Panc1 (cell line): ENCODE data around the gene CLEC16A. TPM values are rescaled to one million over a fixed set of nuclear protein-coding genes. Genes with fewer than 3 reads are reported as not detected.

Experiments
- ATAC-seq: fragments of 200-7000 bp; cut with Tn5 transposase; 2 replicates; pipeline ENCODE4 v1.9.1; 2020; ENCODE audit warnings: mild to moderate bottlenecking, moderate library complexity
- BruUV-seq: library from RNA; stranded (reverse); fragments of 400-500 nt; replicated peaks from 2 replicates; lab custom pipeline; 2021; lab: Mats Ljungman, UMichigan
- CTCF ChIA-PET: fragments of 300-600 bp; sonication (Branson Sonifier 250); formaldehyde crosslinking; loops from one replicate; lab custom pipeline; 2022; ENCODE audit warnings: antibody characterized with exemption; lab: Charles Lee
- POLR2A ChIA-PET: fragments of 300-600 bp; sonication (Branson Sonifier 250); formaldehyde crosslinking; loops from one replicate; lab custom pipeline; 2022; ENCODE audit warnings: antibody characterized with exemption; lab: Charles Lee
- DNase-seq: peaks from one replicate; pipeline ENCODE4 v3.0.0-alpha.2; 2010; ENCODE audit warnings: low read depth, low spot score
- H3K27ac ChIP-seq: 2 replicates; pipeline ENCODE4 v1.5.1; 2011; ENCODE audit warnings: mild to moderate bottlenecking, low read length, inconsistent platforms
- H3K27me3 ChIP-seq: fragments of 200-500 bp; sonication (Bioruptor generic); 2 replicates; pipeline ENCODE4 v1.6.0; 2014; ENCODE audit warnings: low read length, inconsistent platforms; ENCODE audit not compliant: control insufficient read depth, insufficient read depth
- H3K36me3 ChIP-seq: fragments of 200-500 bp; sonication (Bioruptor generic); 2 replicates; pipeline ENCODE4 v1.5.1; 2014; ENCODE audit warnings: inconsistent platforms, mild to moderate bottlenecking, low read length, moderate library complexity; ENCODE audit not compliant: control insufficient read depth, insufficient read depth
- H3K4me1 ChIP-seq: 2 replicates; pipeline ENCODE4 v1.5.1; 2011; ENCODE audit warnings: inconsistent platforms, mild to moderate bottlenecking, low read length, moderate library complexity; ENCODE audit not compliant: control insufficient read depth, insufficient read depth
- H3K4me3 ChIP-seq, 2 experiments: 2 replicates each; pipeline ENCODE4 v1.5.1; 2011 to 2012; ENCODE audit warnings: low read depth in 2 of 2, low read length in 2 of 2, mild to moderate bottlenecking in 2 of 2, inconsistent platforms in 1 of 2, moderate library complexity in 1 of 2
- H3K9me3 ChIP-seq: fragments of 200-500 bp; sonication (Bioruptor generic); 2 replicates; pipeline ENCODE4 v1.5.1; 2014; ENCODE audit warnings: low read depth, mild to moderate bottlenecking, inconsistent platforms, low read length, moderate library complexity; ENCODE audit not compliant: control insufficient read depth, insufficient read depth
- POLR2AphosphoS5 ChIP-seq: IDR thresholded peaks from 2 replicates; pipeline ENCODE4 v1.6.1; 2012; ENCODE audit warnings: mild to moderate bottlenecking, low read depth, low read length, moderate library complexity
- SIN3A ChIP-seq: IDR thresholded peaks from 2 replicates; pipeline ENCODE4 v1.6.1; 2012; ENCODE audit warnings: low read depth, mild to moderate bottlenecking, low read length, moderate library complexity, borderline replicate concordance; ENCODE audit not compliant: insufficient read depth
- TCF7L2 ChIP-seq: IDR thresholded peaks from 2 replicates; pipeline ENCODE4 v1.6.1; 2011; ENCODE audit warnings: mild to moderate bottlenecking, low read depth, low read length, inconsistent platforms
- in situ Hi-C: cut with HindIII; loops from 2 replicates; pipeline ENCODE4 v1.10.0; 2016; ENCODE audit warnings: low sequenced_read_pairs, low pct_unique_long_range_greater_than_20kb
- intact Hi-C: fragments of 100-400 bp; cut with micrococcal nuclease; formaldehyde crosslinking; loops from one replicate; pipeline ENCODE4 v1.10.0; 2022; ENCODE audit not compliant: unreplicated experiment
- total RNA-seq: library from RNA; stranded (reverse); gene quantifications from one replicate; pipeline ENCODE4 v1.2.1, GENCODE V29; 2021; ENCODE audit not compliant: unreplicated experiment
- TF ChIP-seq, protein P1 (sequence below), 2 experiments: IDR thresholded peaks; 2 replicates each; pipeline ENCODE4 v1.6.1; 2011 to 2012; ENCODE audit warnings: low read depth in 2 of 2, control low read depth in 1 of 2, low read length in 1 of 2, mild to moderate bottlenecking in 1 of 2, moderate library complexity in 1 of 2; ENCODE audit not compliant: insufficient read depth in 1 of 2
- TF ChIP-seq, protein P2 (sequence below): fragments of 450-650 bp; IDR thresholded peaks from 2 replicates; pipeline ENCODE4 v1.5.1; 2017; ENCODE audit warnings: mild to moderate bottlenecking

CLEC16A gene
- total RNA-seq, 1 experiment from 2014 or later, result 21.0 TPM

- H3K4me1 ChIP-seq, result 0 out of 2 replicates have a peak, but pooled peaks cover 3% of the 10 kb centered on the region
- no peak for ATAC-seq
- no TSS peak for BruUV-seq
- no peak for TF ChIP-seq TCF7L2
- TF ChIP-seq, protein P1, sequence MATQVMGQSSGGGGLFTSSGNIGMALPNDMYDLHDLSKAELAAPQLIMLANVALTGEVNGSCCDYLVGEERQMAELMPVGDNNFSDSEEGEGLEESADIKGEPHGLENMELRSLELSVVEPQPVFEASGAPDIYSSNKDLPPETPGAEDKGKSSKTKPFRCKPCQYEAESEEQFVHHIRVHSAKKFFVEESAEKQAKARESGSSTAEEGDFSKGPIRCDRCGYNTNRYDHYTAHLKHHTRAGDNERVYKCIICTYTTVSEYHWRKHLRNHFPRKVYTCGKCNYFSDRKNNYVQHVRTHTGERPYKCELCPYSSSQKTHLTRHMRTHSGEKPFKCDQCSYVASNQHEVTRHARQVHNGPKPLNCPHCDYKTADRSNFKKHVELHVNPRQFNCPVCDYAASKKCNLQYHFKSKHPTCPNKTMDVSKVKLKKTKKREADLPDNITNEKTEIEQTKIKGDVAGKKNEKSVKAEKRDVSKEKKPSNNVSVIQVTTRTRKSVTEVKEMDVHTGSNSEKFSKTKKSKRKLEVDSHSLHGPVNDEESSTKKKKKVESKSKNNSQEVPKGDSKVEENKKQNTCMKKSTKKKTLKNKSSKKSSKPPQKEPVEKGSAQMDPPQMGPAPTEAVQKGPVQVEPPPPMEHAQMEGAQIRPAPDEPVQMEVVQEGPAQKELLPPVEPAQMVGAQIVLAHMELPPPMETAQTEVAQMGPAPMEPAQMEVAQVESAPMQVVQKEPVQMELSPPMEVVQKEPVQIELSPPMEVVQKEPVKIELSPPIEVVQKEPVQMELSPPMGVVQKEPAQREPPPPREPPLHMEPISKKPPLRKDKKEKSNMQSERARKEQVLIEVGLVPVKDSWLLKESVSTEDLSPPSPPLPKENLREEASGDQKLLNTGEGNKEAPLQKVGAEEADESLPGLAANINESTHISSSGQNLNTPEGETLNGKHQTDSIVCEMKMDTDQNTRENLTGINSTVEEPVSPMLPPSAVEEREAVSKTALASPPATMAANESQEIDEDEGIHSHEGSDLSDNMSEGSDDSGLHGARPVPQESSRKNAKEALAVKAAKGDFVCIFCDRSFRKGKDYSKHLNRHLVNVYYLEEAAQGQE (IDR thresholded peaks at IDR 0.05; ENCODE audit: insufficient read depth in 1 of 2, low read depth in 2 of 2, low read length in 1 of 2), result no peak
- TF ChIP-seq, protein P2, sequence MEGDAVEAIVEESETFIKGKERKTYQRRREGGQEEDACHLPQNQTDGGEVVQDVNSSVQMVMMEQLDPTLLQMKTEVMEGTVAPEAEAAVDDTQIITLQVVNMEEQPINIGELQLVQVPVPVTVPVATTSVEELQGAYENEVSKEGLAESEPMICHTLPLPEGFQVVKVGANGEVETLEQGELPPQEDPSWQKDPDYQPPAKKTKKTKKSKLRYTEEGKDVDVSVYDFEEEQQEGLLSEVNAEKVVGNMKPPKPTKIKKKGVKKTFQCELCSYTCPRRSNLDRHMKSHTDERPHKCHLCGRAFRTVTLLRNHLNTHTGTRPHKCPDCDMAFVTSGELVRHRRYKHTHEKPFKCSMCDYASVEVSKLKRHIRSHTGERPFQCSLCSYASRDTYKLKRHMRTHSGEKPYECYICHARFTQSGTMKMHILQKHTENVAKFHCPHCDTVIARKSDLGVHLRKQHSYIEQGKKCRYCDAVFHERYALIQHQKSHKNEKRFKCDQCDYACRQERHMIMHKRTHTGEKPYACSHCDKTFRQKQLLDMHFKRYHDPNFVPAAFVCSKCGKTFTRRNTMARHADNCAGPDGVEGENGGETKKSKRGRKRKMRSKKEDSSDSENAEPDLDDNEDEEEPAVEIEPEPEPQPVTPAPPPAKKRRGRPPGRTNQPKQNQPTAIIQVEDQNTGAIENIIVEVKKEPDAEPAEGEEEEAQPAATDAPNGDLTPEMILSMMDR, result no peak
- no peak for TF ChIP-seq POLR2AphosphoS5
- no peak for TF ChIP-seq SIN3A
- POLR2A ChIA-PET, result interaction anchor here (0.6 kb wide), 1 partner anchor 55 kb away, joined by 6 read pairs; no protein-coding TSS in a partner anchor
- no peaks in the 10 kb centered on the region for H3K27me3 ChIP-seq
- in situ Hi-C loops, result no loop called here
- no peaks in the 10 kb centered on the region for H3K9me3 ChIP-seq
- intact Hi-C loops, result no loop called here
- H3K27ac ChIP-seq, result no peak overlapping the region
- DNase-seq, result no peak
- H3K4me3 ChIP-seq, result no peak overlapping the region
- no peaks in the 10 kb centered on the region for H3K36me3 ChIP-seq
- CTCF ChIA-PET, result no interaction called here
Measured at GRCh38 chr16:11151156-11151884, 207.0 kb downstream of the CLEC16A start.

GRCh38 chr16:11151885-11152629, 207.7 kb downstream of the CLEC16A start:
- DNase-seq (no peak), ATAC-seq (no peak)
- in situ Hi-C loops, result no loop called here
- Histone ChIP-seq H3K27ac (no peak overlapping the region), H3K4me3 (no peak overlapping the region), H3K27me3 (no peaks in the 10 kb centered on the region), H3K4me1 (peaks cover 3% of the 10 kb centered on the region; the same call in 1 of the 2 replicates), H3K9me3 (no peaks in the 10 kb centered on the region), H3K36me3 (no peaks in the 10 kb centered on the region)
- ChIA-PET CTCF (no interaction called here), POLR2A (interaction anchor here (0.6 kb wide), 1 partner anchor 56 kb away, joined by 6 read pairs; no protein-coding TSS in a partner anchor)
- intact Hi-C loops, result no loop called here
- BruUV-seq, result no TSS peak
- TF ChIP-seq, protein P2, result no peak
- TF ChIP-seq TCF7L2 (no peak), SIN3A (no peak), POLR2AphosphoS5 (no peak)
- TF ChIP-seq, protein P1 (IDR thresholded peaks at IDR 0.05; ENCODE audit: insufficient read depth in 1 of 2, low read depth in 2 of 2, low read length in 1 of 2), result no peak
